Lung (tissue), 12 donors: ENCODE measurements around the gene KDM4F. TPM values are rescaled to one million over a fixed set of nuclear protein-coding genes. Genes with fewer than 3 reads are reported as not detected.
"Not testable (repeated sequence)": the region's sequence is repeated elsewhere in the genome, so short reads cannot be mapped to it uniquely, and the experiment has no call there.

Experiments
- ATAC-seq: fragments of 200-7000 bp; cut with Tn5 transposase; one replicate; pipeline ENCODE4 v1.9.1; 2020; ENCODE audit warnings: moderate number of reproducible peaks; ENCODE audit not compliant: insufficient read depth, low FRiP score
- DNase-seq, 3 donors: peaks; one replicate each; pipeline ENCODE4 v3.0.0-alpha.2; 2013 to 2017
- H3K27ac ChIP-seq, 2 donors: one replicate each; pipeline ENCODE4 v1.5.1; 2013; ENCODE audit warnings: mild to moderate bottlenecking in 2 of 2, moderate library complexity in 2 of 2, control low read depth in 1 of 2, inconsistent platforms in 1 of 2, low read depth in 1 of 2, low read length in 1 of 2
- H3K27me3 ChIP-seq, 3 donors: one replicate each; pipeline ENCODE4 v1.5.1; 2013; ENCODE audit warnings: low read length in 2 of 3; ENCODE audit not compliant: control insufficient read depth in 3 of 3, insufficient read depth in 3 of 3
- H3K36me3 ChIP-seq, 4 donors: one replicate each; pipeline ENCODE4 v1.5.1; 2013; ENCODE audit warnings: low read length in 4 of 4, mild to moderate bottlenecking in 1 of 4, moderate library complexity in 1 of 4; ENCODE audit not compliant: control insufficient read depth in 4 of 4, insufficient read depth in 4 of 4
- H3K4me1 ChIP-seq, 5 donors: one replicate each; pipeline ENCODE4 v1.5.1; 2013; ENCODE audit warnings: low read length in 5 of 5, mild to moderate bottlenecking in 2 of 5, moderate library complexity in 1 of 5; ENCODE audit not compliant: control insufficient read depth in 5 of 5, insufficient read depth in 5 of 5
- H3K4me3 ChIP-seq: one replicate; pipeline ENCODE4 v1.5.1; 2013; ENCODE audit warnings: mild to moderate bottlenecking, control low read depth, moderate library complexity
- H3K9ac ChIP-seq, 2 donors: one replicate each; pipeline ENCODE4 v1.5.1; 2013; ENCODE audit warnings: low read length in 2 of 2, control low read depth in 1 of 2; ENCODE audit not compliant: insufficient read depth in 1 of 2
- H3K9me3 ChIP-seq, 4 donors: one replicate each; pipeline ENCODE4 v1.5.1; 2013; ENCODE audit warnings: low read length in 3 of 4, mild to moderate bottlenecking in 1 of 4, moderate library complexity in 1 of 4; ENCODE audit not compliant: control insufficient read depth in 4 of 4, insufficient read depth in 3 of 4
- WGBS, 2 donors: extraction: QIAGEN DNeasy Blood & Tissue Kit; methylation state at CpG; one replicate each; pipeline ENCODE4 v1.1.7; 2013; 5-methylcytosine and 5-hydroxymethylcytosine counted together
- polyA plus RNA-seq, 2 donors: library from polyadenylated mRNA; stranded (reverse); fragments of 200-250 nt; gene quantifications; one replicate each; pipeline ENCODE4 v1.2.1, GENCODE V29; 2013
- total RNA-seq, 2 donors: library from RNA; depleted of rRNA in 1 of 2; stranded (reverse); fragments of >200 nt in 1 of 2; gene quantifications; one replicate each; pipeline ENCODE4 v1.2.1, GENCODE V29; 2014 to 2021
- TF ChIP-seq, protein P1 (sequence below): IDR thresholded peaks from 2 replicates; pipeline ENCODE4 v1.5.1; 2012; ENCODE audit warnings: mild to moderate bottlenecking; ENCODE audit errors: control extremely low read depth, extremely low read depth
- donor health status: control.
- donor health status: control.
- donor health status: Bipolar disorder and iron deficiency.
- donor health status: healthy.
- donor health status: DM: yes; HTN: yes; CAD: no.

The KDM4F gene
- total and polyA plus RNA-seq, 4 donors, result not detected

DNA sequence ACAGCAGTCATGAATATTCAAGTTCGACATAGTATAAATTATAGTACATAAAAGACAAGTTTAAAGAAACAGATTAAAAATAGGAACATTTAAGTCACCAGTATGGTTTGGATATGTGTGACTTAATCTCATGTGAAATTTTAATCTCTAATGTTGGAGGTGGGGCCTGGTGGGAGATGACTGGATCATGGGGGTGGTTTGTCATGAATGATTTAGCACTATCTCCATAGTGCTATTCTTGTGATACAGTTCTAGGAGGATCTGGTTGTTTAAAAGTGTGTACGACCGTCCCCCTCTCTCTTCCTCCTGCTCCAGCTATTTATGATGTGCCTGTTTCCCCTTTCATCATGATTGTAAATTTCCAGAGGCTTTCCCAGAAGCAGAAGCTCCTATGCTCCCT lies 20.9 kb upstream of the KDM4F start:
- peaks cover 0 to 3% (median 0%) of the 10 kb centered on the region in 3 donors for H3K27me3 ChIP-seq
- H3K36me3 ChIP-seq, result no peaks in the 10 kb centered on the region
- no peak overlapping the region for H3K9ac ChIP-seq
- no peak for DNase-seq
- H3K4me1 ChIP-seq, result no peaks in the 10 kb centered on the region
- ATAC-seq, result no peak
- peaks cover 0 to 2% (median 0%) of the 10 kb centered on the region in 4 donors for H3K9me3 ChIP-seq
- no peak overlapping the region for H3K4me3 ChIP-seq
- WGBS, 2 donors, result 84 to 90% methylated on average over 3 of the region's 3 CpGs
- no peak overlapping the region for H3K27ac ChIP-seq
- TF ChIP-seq, protein P1, sequence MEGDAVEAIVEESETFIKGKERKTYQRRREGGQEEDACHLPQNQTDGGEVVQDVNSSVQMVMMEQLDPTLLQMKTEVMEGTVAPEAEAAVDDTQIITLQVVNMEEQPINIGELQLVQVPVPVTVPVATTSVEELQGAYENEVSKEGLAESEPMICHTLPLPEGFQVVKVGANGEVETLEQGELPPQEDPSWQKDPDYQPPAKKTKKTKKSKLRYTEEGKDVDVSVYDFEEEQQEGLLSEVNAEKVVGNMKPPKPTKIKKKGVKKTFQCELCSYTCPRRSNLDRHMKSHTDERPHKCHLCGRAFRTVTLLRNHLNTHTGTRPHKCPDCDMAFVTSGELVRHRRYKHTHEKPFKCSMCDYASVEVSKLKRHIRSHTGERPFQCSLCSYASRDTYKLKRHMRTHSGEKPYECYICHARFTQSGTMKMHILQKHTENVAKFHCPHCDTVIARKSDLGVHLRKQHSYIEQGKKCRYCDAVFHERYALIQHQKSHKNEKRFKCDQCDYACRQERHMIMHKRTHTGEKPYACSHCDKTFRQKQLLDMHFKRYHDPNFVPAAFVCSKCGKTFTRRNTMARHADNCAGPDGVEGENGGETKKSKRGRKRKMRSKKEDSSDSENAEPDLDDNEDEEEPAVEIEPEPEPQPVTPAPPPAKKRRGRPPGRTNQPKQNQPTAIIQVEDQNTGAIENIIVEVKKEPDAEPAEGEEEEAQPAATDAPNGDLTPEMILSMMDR, result no peak

DNA sequence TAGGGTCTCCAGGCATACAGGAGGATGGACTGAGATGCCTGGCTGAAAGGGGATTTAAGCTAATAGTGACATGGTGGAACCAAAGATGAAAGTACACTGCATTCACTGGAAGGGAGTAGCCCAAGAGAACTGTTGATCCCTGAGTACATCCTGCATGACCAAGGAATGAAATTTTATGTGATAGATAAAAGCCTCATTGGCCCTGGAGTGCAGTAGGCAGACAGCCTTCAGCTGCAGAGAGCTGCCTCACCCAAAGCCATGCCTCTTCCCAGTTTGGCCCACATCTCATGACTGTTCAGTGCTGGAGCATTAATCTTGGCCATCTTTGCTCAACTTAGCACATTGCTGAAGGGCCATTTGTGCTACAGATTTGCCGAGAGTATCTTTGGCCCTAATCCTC lies 16.2 kb upstream of the KDM4F start:
- peaks cover 0 to 7% (median 3%) of the 10 kb centered on the region in 3 donors for H3K27me3 ChIP-seq
- no peak overlapping the region for H3K4me3 ChIP-seq
- peaks cover 0 to 2% (median 0%) of the 10 kb centered on the region in 4 donors for H3K9me3 ChIP-seq
- DNase-seq (no peak), ATAC-seq (no peak)
- H3K36me3 ChIP-seq, result no peaks in the 10 kb centered on the region
- H3K4me1 ChIP-seq, result peaks cover 0 to 1% (median 0%) of the 10 kb centered on the region in 5 donors
- WGBS, 2 donors, result 89 to 90% methylated on average over 1 of the region's 1 CpG
- H3K9ac ChIP-seq, result no peak overlapping the region
- H3K27ac ChIP-seq, result no peak overlapping the region
- TF ChIP-seq, protein P1, result no peak

DNA sequence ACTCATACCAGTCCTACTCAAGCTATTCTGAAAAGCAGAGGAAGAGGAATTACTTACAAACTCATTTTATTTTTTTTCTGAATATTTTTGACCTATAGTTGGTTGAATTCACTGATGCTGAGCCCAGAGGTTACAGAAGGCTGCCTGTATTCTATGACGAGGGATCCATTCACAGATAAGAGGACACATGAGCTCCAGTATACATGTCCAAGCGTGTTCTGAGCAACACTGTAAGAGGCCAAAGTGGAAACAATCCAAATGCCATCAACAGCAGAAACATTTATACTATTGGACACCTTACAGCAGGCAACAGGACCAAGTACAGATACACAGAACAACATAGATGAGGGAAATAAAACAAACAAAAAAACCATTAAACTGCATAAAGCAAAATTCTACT lies 13.9 kb upstream of the KDM4F start:
- H3K4me3 ChIP-seq, result no peak overlapping the region
- no peaks in the 10 kb centered on the region for H3K36me3 ChIP-seq
- no peak for DNase-seq
- 83 to 94% methylated on average over 2 of the region's 2 CpGs for WGBS, 2 donors
- H3K27me3 ChIP-seq, result peaks cover 0 to 7% (median 3%) of the 10 kb centered on the region in 3 donors
- H3K27ac ChIP-seq, result no peak overlapping the region
- no peak for ATAC-seq
- H3K9ac ChIP-seq, result no peak overlapping the region
- H3K9me3 ChIP-seq, result peaks cover 0 to 2% (median 0%) of the 10 kb centered on the region in 4 donors
- peaks cover 0 to 1% (median 0%) of the 10 kb centered on the region in 5 donors for H3K4me1 ChIP-seq
- TF ChIP-seq, protein P1, result no peak

DNA sequence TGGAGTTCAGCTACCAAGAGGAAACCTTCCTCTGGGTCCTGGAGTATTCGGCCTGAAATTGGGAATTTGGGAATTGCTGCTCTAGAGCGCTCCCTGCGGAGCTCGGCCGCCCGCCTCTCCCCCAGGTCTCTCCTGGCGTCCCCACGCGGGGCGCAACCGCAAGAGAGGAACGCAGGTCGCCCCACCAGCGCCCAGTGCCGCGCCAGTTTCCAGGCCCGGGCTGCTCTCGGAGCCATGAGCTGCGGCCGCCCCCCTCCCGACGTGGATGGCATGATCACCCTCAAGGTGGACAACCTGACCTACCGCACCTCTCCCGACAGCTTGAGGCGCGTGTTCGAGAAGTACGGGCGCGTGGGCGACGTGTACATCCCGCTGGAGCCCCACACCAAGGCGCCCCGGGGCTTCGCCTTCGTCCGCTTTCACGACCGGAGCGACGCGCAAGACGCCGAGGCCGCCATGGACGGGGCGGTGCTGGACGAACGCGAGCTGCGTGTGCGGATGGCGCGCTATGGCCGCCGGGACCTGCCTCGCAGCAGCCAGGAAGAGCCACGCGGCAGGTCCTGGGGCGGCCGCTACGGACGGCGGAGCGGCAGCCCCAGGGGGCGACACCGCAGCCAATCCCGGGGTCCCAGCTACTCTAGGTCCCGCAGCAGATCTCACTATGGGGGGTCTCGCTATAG lies 11.7 kb upstream of the KDM4F start:
- H3K4me3 ChIP-seq, result peak overlapping the region; percentile 28
- DNase-seq, result peak in 2 of 3 donors; percentile 14 to 42
- H3K4me1 ChIP-seq, H3K36me3 ChIP-seq, H3K9me3 ChIP-seq, ATAC-seq, H3K9ac ChIP-seq, H3K27me3 ChIP-seq: not testable (repeated sequence)
- 21% methylated on average over 67 to 71 of the region's 71 CpGs for WGBS, 2 donors
- peak overlapping the region in 1 of 2 donors; percentile 30 for H3K27ac ChIP-seq
